ENCODE measurements around the gene ASB8.
A peak's percentile ranks its signal among the peaks of the same experiment; 100 is the strongest.
"Not testable (repeated sequence)": the region's sequence is repeated elsewhere in the genome, so short reads cannot be mapped to it uniquely, and the experiment has no call there.

ASB8 gene

GRCh38 chr12:48132826-48133225 lies 24.5 kb downstream of the ASB8 start:
- H3K36me3 ChIP-seq (ENCODE audit: control insufficient read depth, insufficient read depth, low read length): peaks cover 74% of the 10 kb centered on the region
- H3K4me3 ChIP-seq (ENCODE audit: low read depth, low read length): no peak overlapping the region
- no peaks in the 10 kb centered on the region for H3K27me3 ChIP-seq (ENCODE audit: control insufficient read depth, insufficient read depth, low read length)

GRCh38 chr12:48131517-48131916 lies 25.8 kb downstream of the ASB8 start:
- Histone ChIP-seq H3K9me3 (ENCODE audit: control insufficient read depth, insufficient read depth, low read depth, low read length) (no peaks in the 10 kb centered on the region), H3K4me1 (ENCODE audit: control insufficient read depth, insufficient read depth, low read length) (no peaks in the 10 kb centered on the region), H3K27me3 (ENCODE audit: control insufficient read depth, insufficient read depth, low read length) (no peaks in the 10 kb centered on the region), H3K9ac (ENCODE audit: low read length) (no peak overlapping the region), H3K36me3 (ENCODE audit: control insufficient read depth, insufficient read depth, low read length) (peaks cover 76% of the 10 kb centered on the region), H3K27ac (ENCODE audit: low read depth, low read length) (no peak overlapping the region), H3K4me3 (ENCODE audit: low read depth, low read length) (no peak overlapping the region)

More at GRCh38 chr12:48132826-48133225, 24.5 kb downstream of the ASB8 start:
- no peaks in the 10 kb centered on the region for H3K9me3 ChIP-seq (ENCODE audit: control insufficient read depth, insufficient read depth, low read depth, low read length)
- H3K27ac ChIP-seq (ENCODE audit: low read depth, low read length): no peak overlapping the region
- no peak overlapping the region for H3K9ac ChIP-seq (ENCODE audit: low read length)
- no peaks in the 10 kb centered on the region for H3K4me1 ChIP-seq (ENCODE audit: control insufficient read depth, insufficient read depth, low read length)

GRCh38 chr12:48129376-48129775 lies 27.9 kb downstream of the ASB8 start:
- peaks cover 79% of the 10 kb centered on the region for H3K36me3 ChIP-seq (ENCODE audit: control insufficient read depth, insufficient read depth, low read length)
- H3K27ac ChIP-seq (ENCODE audit: low read depth, low read length): no peak overlapping the region
- H3K9ac ChIP-seq (ENCODE audit: low read length): no peak overlapping the region
- H3K4me3 ChIP-seq (ENCODE audit: low read depth, low read length): no peak overlapping the region
- H3K27me3 ChIP-seq (ENCODE audit: control insufficient read depth, insufficient read depth, low read length): no peaks in the 10 kb centered on the region
- H3K9me3 ChIP-seq (ENCODE audit: control insufficient read depth, insufficient read depth, low read depth, low read length): no peaks in the 10 kb centered on the region
- H3K4me1 ChIP-seq (ENCODE audit: control insufficient read depth, insufficient read depth, low read length): no peaks in the 10 kb centered on the region

GRCh38 chr12:48128800-48129199 lies 28.5 kb downstream of the ASB8 start:
- Histone ChIP-seq H3K4me3 (ENCODE audit: low read depth, low read length) (no peak overlapping the region), H3K4me1 (ENCODE audit: control insufficient read depth, insufficient read depth, low read length) (no peaks in the 10 kb centered on the region), H3K27me3 (ENCODE audit: control insufficient read depth, insufficient read depth, low read length) (no peaks in the 10 kb centered on the region), H3K36me3 (ENCODE audit: control insufficient read depth, insufficient read depth, low read length) (peaks cover 78% of the 10 kb centered on the region), H3K9ac (ENCODE audit: low read length) (no peak overlapping the region), H3K27ac (ENCODE audit: low read depth, low read length) (no peak overlapping the region), H3K9me3 (ENCODE audit: control insufficient read depth, insufficient read depth, low read depth, low read length) (no peaks in the 10 kb centered on the region)

- Histone ChIP-seq H3K27ac (ENCODE audit: low read depth, low read length) (no peak overlapping the region), H3K27me3 (ENCODE audit: control insufficient read depth, insufficient read depth, low read length) (no peaks in the 10 kb centered on the region), H3K4me3 (ENCODE audit: low read depth, low read length) (no peak overlapping the region), H3K9ac (ENCODE audit: low read length) (no peak overlapping the region), H3K36me3 (ENCODE audit: control insufficient read depth, insufficient read depth, low read length) (peaks cover 78% of the 10 kb centered on the region), H3K4me1 (ENCODE audit: control insufficient read depth, insufficient read depth, low read length) (no peaks in the 10 kb centered on the region), H3K9me3 (ENCODE audit: control insufficient read depth, insufficient read depth, low read depth, low read length) (no peaks in the 10 kb centered on the region)
These were observed 30.2 kb downstream of the ASB8 start for GRCh38 chr12:48126953-48127630.

- Histone ChIP-seq H3K9ac (ENCODE audit: low read length) (no peak overlapping the region), H3K36me3 (ENCODE audit: control insufficient read depth, insufficient read depth, low read length) (peaks cover 68% of the 10 kb centered on the region), H3K9me3 (ENCODE audit: control insufficient read depth, insufficient read depth, low read depth, low read length) (no peaks in the 10 kb centered on the region), H3K27ac (ENCODE audit: low read depth, low read length) (no peak overlapping the region), H3K27me3 (ENCODE audit: control insufficient read depth, insufficient read depth, low read length) (no peaks in the 10 kb centered on the region), H3K4me3 (ENCODE audit: low read depth, low read length) (no peak overlapping the region), H3K4me1 (ENCODE audit: control insufficient read depth, insufficient read depth, low read length) (no peaks in the 10 kb centered on the region)
These were observed 31.3 kb downstream of the ASB8 start for GRCh38 chr12:48125985-48126384.

- H3K36me3 ChIP-seq (ENCODE audit: control insufficient read depth, insufficient read depth, low read length): peaks cover 66% of the 10 kb centered on the region
- not testable (repeated sequence) for H3K9ac ChIP-seq (ENCODE audit: low read length); H3K4me3 ChIP-seq (ENCODE audit: low read depth, low read length); H3K9me3 ChIP-seq (ENCODE audit: control insufficient read depth, insufficient read depth, low read depth, low read length); H3K4me1 ChIP-seq (ENCODE audit: control insufficient read depth, insufficient read depth, low read length); H3K27ac ChIP-seq (ENCODE audit: low read depth, low read length); H3K27me3 ChIP-seq (ENCODE audit: control insufficient read depth, insufficient read depth, low read length)
These were observed 31.8 kb downstream of the ASB8 start for GRCh38 chr12:48125542-48125941.

GRCh38 chr12:48123169-48123568 lies 34.1 kb downstream of the ASB8 start:
- peaks cover 15% of the 10 kb centered on the region; the same call in 1 of the 2 replicates for H3K4me1 ChIP-seq (ENCODE audit: control insufficient read depth, insufficient read depth, low read length)
- H3K9me3 ChIP-seq (ENCODE audit: control insufficient read depth, insufficient read depth, low read depth, low read length): no peaks in the 10 kb centered on the region
- H3K27ac ChIP-seq (ENCODE audit: low read depth, low read length): no peak overlapping the region
- no peaks in the 10 kb centered on the region for H3K27me3 ChIP-seq (ENCODE audit: control insufficient read depth, insufficient read depth, low read length)
- H3K9ac ChIP-seq (ENCODE audit: low read length): no peak overlapping the region
- H3K4me3 ChIP-seq (ENCODE audit: low read depth, low read length): no peak overlapping the region
- peaks cover 49% of the 10 kb centered on the region for H3K36me3 ChIP-seq (ENCODE audit: control insufficient read depth, insufficient read depth, low read length)

GRCh38 chr12:48122065-48122834 lies 35.1 kb downstream of the ASB8 start:
- no peak overlapping the region for H3K9ac ChIP-seq (ENCODE audit: low read length)
- H3K36me3 ChIP-seq (ENCODE audit: control insufficient read depth, insufficient read depth, low read length): peaks cover 45% of the 10 kb centered on the region
- H3K27me3 ChIP-seq (ENCODE audit: control insufficient read depth, insufficient read depth, low read length): no peaks in the 10 kb centered on the region
- H3K4me1 ChIP-seq (ENCODE audit: control insufficient read depth, insufficient read depth, low read length): peaks cover 16% of the 10 kb centered on the region; the same call in 1 of the 2 replicates
- H3K27ac ChIP-seq (ENCODE audit: low read depth, low read length): no peak overlapping the region
- no peak overlapping the region for H3K4me3 ChIP-seq (ENCODE audit: low read depth, low read length)
- no peaks in the 10 kb centered on the region for H3K9me3 ChIP-seq (ENCODE audit: control insufficient read depth, insufficient read depth, low read depth, low read length)

GRCh38 chr12:48121522-48121921 lies 35.8 kb downstream of the ASB8 start:
- Histone ChIP-seq H3K27ac (ENCODE audit: low read depth, low read length) (no peak overlapping the region), H3K36me3 (ENCODE audit: control insufficient read depth, insufficient read depth, low read length) (peaks cover 38% of the 10 kb centered on the region), H3K4me1 (ENCODE audit: control insufficient read depth, insufficient read depth, low read length) (peaks cover 16% of the 10 kb centered on the region; the same call in 1 of the 2 replicates), H3K4me3 (ENCODE audit: low read depth, low read length) (no peak overlapping the region), H3K9me3 (ENCODE audit: control insufficient read depth, insufficient read depth, low read depth, low read length) (no peaks in the 10 kb centered on the region), H3K27me3 (ENCODE audit: control insufficient read depth, insufficient read depth, low read length) (0 out of 2 replicates have a peak, but pooled peaks cover 3% of the 10 kb centered on the region), H3K9ac (ENCODE audit: low read length) (no peak overlapping the region)

- peak overlapping the region; percentile 55 for H3K9ac ChIP-seq (ENCODE audit: low read length)
- H3K36me3 ChIP-seq (ENCODE audit: control insufficient read depth, insufficient read depth, low read length): peaks cover 25% of the 10 kb centered on the region
- no peak overlapping the region for H3K27ac ChIP-seq (ENCODE audit: low read depth, low read length)
- peaks cover 8% of the 10 kb centered on the region; the same call in 1 of the 2 replicates for H3K27me3 ChIP-seq (ENCODE audit: control insufficient read depth, insufficient read depth, low read length)
- peak overlapping the region; percentile 93 for H3K4me3 ChIP-seq (ENCODE audit: low read depth, low read length)
- peaks cover 16% of the 10 kb centered on the region; the same call in 1 of the 2 replicates for H3K4me1 ChIP-seq (ENCODE audit: control insufficient read depth, insufficient read depth, low read length)
- no peaks in the 10 kb centered on the region for H3K9me3 ChIP-seq (ENCODE audit: control insufficient read depth, insufficient read depth, low read depth, low read length)
These were observed 37.5 kb downstream of the ASB8 start for GRCh38 chr12:48119834-48120195.

Data from HUES6 (cell line).